Activated CD8-positive, alpha-beta memory T cell treated with anti-CD3 and anti-CD28 coated beads, Interleukin-2, amount 10 ng/mL, durations not matched to agents 7 days and 5 days (primary cell): ENCODE measurements around the gene AGAP1. TPM values are rescaled to one million over a fixed set of nuclear protein-coding genes. Genes with fewer than 3 reads are reported as not detected.

Experiments used
- ATAC-seq: fragments of 150-1000 bp; cut with Tn5 transposase; one replicate; pipeline ENCODE4 v1.10.0; 2021; ENCODE audit warnings: moderate library complexity
- CTCF ChIA-PET: fragments of 350-600 bp; sonication (Branson Sonifier 250); formaldehyde crosslinking; loops from one replicate; lab custom pipeline; 2021; ENCODE audit warnings: antibody characterized with exemption; lab: Charles Lee
- DNase-seq: peaks from one replicate; pipeline ENCODE4 v3.0.0-alpha.2; 2020
- H3K27ac Mint-ChIP-seq: one replicate; pipeline ENCODE4 v1.8.0; 2021; ENCODE audit warnings: mild to moderate bottlenecking, mixed read lengths
- H3K27me3 Mint-ChIP-seq: one replicate; pipeline ENCODE4 v1.8.0; 2021; ENCODE audit warnings: mixed read lengths
- H3K36me3 Mint-ChIP-seq: one replicate; pipeline ENCODE4 v1.8.0; 2021; ENCODE audit warnings: mild to moderate bottlenecking, mixed read lengths
- H3K4me1 Mint-ChIP-seq: one replicate; pipeline ENCODE4 v1.8.0; 2021; ENCODE audit warnings: mixed read lengths
- H3K4me3 Mint-ChIP-seq: one replicate; pipeline ENCODE4 v1.8.0; 2021; ENCODE audit warnings: mild to moderate bottlenecking, moderate library complexity, mixed read lengths
- H3K9me3 Mint-ChIP-seq: one replicate; pipeline ENCODE4 v1.8.0; 2022; ENCODE audit warnings: low read depth, mixed read lengths
- total RNA-seq, 2 experiments: library from RNA; stranded (reverse); gene quantifications; one replicate each; pipeline ENCODE4 v1.2.3, GENCODE V29; 2021

AGAP1 gene
- total RNA-seq, 2 experiments from 2014 or later: 0.75 to 1.8 TPM

GRCh38 chr2:235568431-235568830 lies 74.6 kb downstream of the AGAP1 start:
- H3K27ac Mint-ChIP-seq: no peak overlapping the region
- DNase-seq (no peak), ATAC-seq (no peak)
- CTCF ChIA-PET: no interaction called here
- no peaks in the 10 kb centered on the region for H3K9me3 Mint-ChIP-seq
- peaks cover 4% of the 10 kb centered on the region for H3K4me1 Mint-ChIP-seq
- peaks cover 2% of the 10 kb centered on the region for H3K27me3 Mint-ChIP-seq
- no peak overlapping the region for H3K4me3 Mint-ChIP-seq
- no peaks in the 10 kb centered on the region for H3K36me3 Mint-ChIP-seq

- ATAC-seq (no peak), DNase-seq (no peak)
- no peaks in the 10 kb centered on the region for H3K36me3 Mint-ChIP-seq
- H3K9me3 Mint-ChIP-seq: no peaks in the 10 kb centered on the region
- H3K27me3 Mint-ChIP-seq: peaks cover 2% of the 10 kb centered on the region
- peaks cover 4% of the 10 kb centered on the region for H3K4me1 Mint-ChIP-seq
- CTCF ChIA-PET: no interaction called here
- H3K4me3 Mint-ChIP-seq: no peak overlapping the region
- H3K27ac Mint-ChIP-seq: no peak overlapping the region
Observed at GRCh38 chr2:235569837-235570236, 76.0 kb downstream of the AGAP1 start.

GRCh38 chr2:235570256-235570655 lies 76.4 kb downstream of the AGAP1 start:
- Mint-ChIP-seq H3K27me3 (peaks cover 2% of the 10 kb centered on the region), H3K4me1 (peaks cover 4% of the 10 kb centered on the region), H3K9me3 (no peaks in the 10 kb centered on the region), H3K4me3 (no peak overlapping the region), H3K36me3 (no peaks in the 10 kb centered on the region), H3K27ac (no peak overlapping the region)
- DNase-seq (no peak), ATAC-seq (no peak)
- CTCF ChIA-PET: no interaction called here

- CTCF ChIA-PET: no interaction called here
- ATAC-seq (no peak), DNase-seq (no peak)
- Mint-ChIP-seq H3K36me3 (no peaks in the 10 kb centered on the region), H3K27ac (no peak overlapping the region), H3K27me3 (peaks cover 2% of the 10 kb centered on the region), H3K4me3 (no peak overlapping the region), H3K4me1 (peaks cover 4% of the 10 kb centered on the region), H3K9me3 (no peaks in the 10 kb centered on the region)
Observed at GRCh38 chr2:235570966-235571692, 77.3 kb downstream of the AGAP1 start.

- CTCF ChIA-PET: interaction anchor here (0.6 to 0.9 kb wide), 3 partner anchors 14 to 67 kb away, joined by 3 read pairs; no protein-coding TSS in a partner anchor
- Mint-ChIP-seq H3K9me3 (no peaks in the 10 kb centered on the region), H3K36me3 (no peaks in the 10 kb centered on the region), H3K4me1 (no peaks in the 10 kb centered on the region), H3K27ac (no peak overlapping the region), H3K4me3 (no peak overlapping the region), H3K27me3 (peaks cover 2% of the 10 kb centered on the region)
- no peak for DNase-seq
- no peak for ATAC-seq
Observed at GRCh38 chr2:235572592-235572991, 78.7 kb downstream of the AGAP1 start.

- ATAC-seq (no peak), DNase-seq (no peak)
- Mint-ChIP-seq H3K9me3 (no peaks in the 10 kb centered on the region), H3K27ac (no peak overlapping the region), H3K27me3 (peaks cover 2% of the 10 kb centered on the region), H3K4me3 (no peak overlapping the region), H3K4me1 (no peaks in the 10 kb centered on the region), H3K36me3 (no peaks in the 10 kb centered on the region)
- CTCF ChIA-PET: interaction anchor here (0.6 kb wide), 1 partner anchor 20 kb away, joined by 3 read pairs; no protein-coding TSS in a partner anchor
Observed at GRCh38 chr2:235573331-235574221, 79.7 kb downstream of the AGAP1 start.

GRCh38 chr2:235575431-235575830 lies 81.6 kb downstream of the AGAP1 start:
- no peak overlapping the region for H3K4me3 Mint-ChIP-seq
- DNase-seq (no peak), ATAC-seq (no peak)
- CTCF ChIA-PET: no interaction called here
- no peaks in the 10 kb centered on the region for H3K9me3 Mint-ChIP-seq
- H3K36me3 Mint-ChIP-seq: no peaks in the 10 kb centered on the region
- no peaks in the 10 kb centered on the region for H3K4me1 Mint-ChIP-seq
- H3K27ac Mint-ChIP-seq: no peak overlapping the region
- H3K27me3 Mint-ChIP-seq: no peaks in the 10 kb centered on the region

GRCh38 chr2:235575904-235576303 lies 82.1 kb downstream of the AGAP1 start:
- CTCF ChIA-PET: no interaction called here
- Mint-ChIP-seq H3K4me3 (no peak overlapping the region), H3K27me3 (no peaks in the 10 kb centered on the region), H3K4me1 (no peaks in the 10 kb centered on the region), H3K27ac (no peak overlapping the region), H3K36me3 (no peaks in the 10 kb centered on the region), H3K9me3 (no peaks in the 10 kb centered on the region)
- DNase-seq (no peak), ATAC-seq (no peak)

- Mint-ChIP-seq H3K4me1 (no peaks in the 10 kb centered on the region), H3K9me3 (no peaks in the 10 kb centered on the region), H3K36me3 (no peaks in the 10 kb centered on the region), H3K4me3 (no peak overlapping the region), H3K27me3 (no peaks in the 10 kb centered on the region), H3K27ac (no peak overlapping the region)
- no peak for DNase-seq
- ATAC-seq: no peak
- CTCF ChIA-PET: no interaction called here
Observed at GRCh38 chr2:235576337-235576910, 82.6 kb downstream of the AGAP1 start.

- no peaks in the 10 kb centered on the region for H3K36me3 Mint-ChIP-seq
- no peaks in the 10 kb centered on the region for H3K9me3 Mint-ChIP-seq
- ATAC-seq: no peak
- CTCF ChIA-PET: no interaction called here
- no peaks in the 10 kb centered on the region for H3K4me1 Mint-ChIP-seq
- DNase-seq: no peak
- H3K27ac Mint-ChIP-seq: no peak overlapping the region
- H3K4me3 Mint-ChIP-seq: no peak overlapping the region
- no peaks in the 10 kb centered on the region for H3K27me3 Mint-ChIP-seq
Observed at GRCh38 chr2:235577404-235578330, 83.8 kb downstream of the AGAP1 start.

GRCh38 chr2:235579128-235579527 lies 85.3 kb downstream of the AGAP1 start:
- Mint-ChIP-seq H3K27ac (no peak overlapping the region), H3K4me3 (no peak overlapping the region), H3K4me1 (no peaks in the 10 kb centered on the region), H3K27me3 (no peaks in the 10 kb centered on the region), H3K36me3 (no peaks in the 10 kb centered on the region), H3K9me3 (no peaks in the 10 kb centered on the region)
- CTCF ChIA-PET: interaction anchor here (1.7 kb wide), 1 partner anchor 14 kb away, joined by 7 read pairs; no protein-coding TSS in a partner anchor
- DNase-seq: no peak
- ATAC-seq: no peak

- Mint-ChIP-seq H3K9me3 (no peaks in the 10 kb centered on the region), H3K27ac (no peak overlapping the region), H3K27me3 (no peaks in the 10 kb centered on the region), H3K36me3 (no peaks in the 10 kb centered on the region), H3K4me3 (no peak overlapping the region), H3K4me1 (no peaks in the 10 kb centered on the region)
- DNase-seq (no peak), ATAC-seq (no peak)
- CTCF ChIA-PET: interaction anchor here (1.7 kb wide), 1 partner anchor 13 kb away, joined by 7 read pairs; no protein-coding TSS in a partner anchor
Observed at GRCh38 chr2:235580426-235581157, 86.7 kb downstream of the AGAP1 start.
